Midbrain (tissue), 1 donor: ENCODE measurements around the gene FBRSL1.
A peak's percentile ranks its signal among the peaks of the same experiment; 100 is the strongest.

ENCODE experiments used
- DNase-seq: peaks from one replicate; lab custom pipeline; 2025; lab: John Stamatoyannopoulos, UW

The FBRSL1 gene

GRCh38 chr12:132496710-132497109 lies 6.8 kb downstream of the FBRSL1 start:
- DNase-seq, result no peak

GRCh38 chr12:132497514-132498405 lies 7.8 kb downstream of the FBRSL1 start:
- no peak for DNase-seq

- no peak for DNase-seq
Measured at GRCh38 chr12:132498931-132499330, 9.0 kb downstream of the FBRSL1 start.

GRCh38 chr12:132500142-132500855 lies 10.3 kb downstream of the FBRSL1 start:
- DNase-seq, result no peak

- no peak for DNase-seq
Measured at GRCh38 chr12:132500856-132501180, 10.9 kb downstream of the FBRSL1 start.

GRCh38 chr12:132501204-132501940 lies 11.4 kb downstream of the FBRSL1 start:
- no peak for DNase-seq

- no peak for DNase-seq
Measured at GRCh38 chr12:132502149-132502881, 12.4 kb downstream of the FBRSL1 start.

GRCh38 chr12:132502882-132503193 lies 12.9 kb downstream of the FBRSL1 start:
- DNase-seq, result no peak

GRCh38 chr12:132503618-132504204 lies 13.8 kb downstream of the FBRSL1 start:
- no peak for DNase-seq

- DNase-seq, result no peak
Measured at GRCh38 chr12:132505105-132505851, 15.3 kb downstream of the FBRSL1 start.

GRCh38 chr12:132505852-132506219 lies 15.9 kb downstream of the FBRSL1 start:
- no peak for DNase-seq

GRCh38 chr12:132506328-132507160 lies 16.6 kb downstream of the FBRSL1 start:
- peak; percentile 60 for DNase-seq

GRCh38 chr12:132507161-132507538 lies 17.2 kb downstream of the FBRSL1 start:
- DNase-seq, result no peak

- DNase-seq, result no peak
Measured at GRCh38 chr12:132507656-132508490, 17.9 kb downstream of the FBRSL1 start.

- DNase-seq, result no peak
Measured at GRCh38 chr12:132508491-132508740, 18.5 kb downstream of the FBRSL1 start.

- DNase-seq, result no peak
Measured at GRCh38 chr12:132508860-132509732, 19.1 kb downstream of the FBRSL1 start.

GRCh38 chr12:132510111-132510724 lies 20.3 kb downstream of the FBRSL1 start:
- no peak for DNase-seq
